ENCODE data around the gene CTSL. TPM values are rescaled to one million over a fixed set of nuclear protein-coding genes. Genes with fewer than 3 reads are reported as not detected.

CTSL gene
- total RNA-seq, 1 donor from 2014 or later: 38.6 TPM

DNA sequence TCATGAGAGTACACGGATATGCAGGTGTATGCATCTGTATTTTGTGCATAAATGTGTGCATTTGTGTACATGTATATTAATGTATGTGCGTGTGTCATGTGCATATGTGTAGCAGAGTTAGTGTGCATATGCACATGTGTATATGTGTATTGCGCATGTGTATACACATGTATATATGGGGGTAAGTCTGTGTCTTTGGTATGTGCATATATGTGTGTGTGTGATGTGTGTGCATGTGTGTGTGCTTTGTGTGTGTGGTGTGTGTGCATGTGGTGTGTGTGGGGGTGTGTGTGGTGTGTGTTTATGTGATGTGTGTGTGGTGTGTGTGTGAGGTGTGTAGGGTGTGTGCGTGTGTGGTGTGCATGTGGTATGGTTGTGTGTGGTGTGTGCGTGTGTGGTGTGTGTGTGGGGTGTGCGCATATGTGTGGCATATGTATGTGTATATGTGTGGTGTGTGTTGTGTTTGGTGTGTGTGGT, 13.1 kb upstream of the CTSL start:
- H3K4me1 Mint-ChIP-seq (ENCODE audit: low read depth): peaks cover 7% of the 10 kb centered on the region
- H3K4me3 Mint-ChIP-seq (ENCODE audit: low read depth): no peak overlapping the region
- no peaks in the 10 kb centered on the region for H3K9me3 Mint-ChIP-seq (ENCODE audit: low read depth)
- no peaks in the 10 kb centered on the region for H3K27me3 Mint-ChIP-seq
- DNase-seq (ENCODE audit: low spot score, unreplicated experiment): no peak
- H3K27ac Mint-ChIP-seq: no peak overlapping the region
- peaks cover 3% of the 10 kb centered on the region for H3K36me3 Mint-ChIP-seq (ENCODE audit: insufficient read depth)
- TF ChIP-seq, protein P1, sequence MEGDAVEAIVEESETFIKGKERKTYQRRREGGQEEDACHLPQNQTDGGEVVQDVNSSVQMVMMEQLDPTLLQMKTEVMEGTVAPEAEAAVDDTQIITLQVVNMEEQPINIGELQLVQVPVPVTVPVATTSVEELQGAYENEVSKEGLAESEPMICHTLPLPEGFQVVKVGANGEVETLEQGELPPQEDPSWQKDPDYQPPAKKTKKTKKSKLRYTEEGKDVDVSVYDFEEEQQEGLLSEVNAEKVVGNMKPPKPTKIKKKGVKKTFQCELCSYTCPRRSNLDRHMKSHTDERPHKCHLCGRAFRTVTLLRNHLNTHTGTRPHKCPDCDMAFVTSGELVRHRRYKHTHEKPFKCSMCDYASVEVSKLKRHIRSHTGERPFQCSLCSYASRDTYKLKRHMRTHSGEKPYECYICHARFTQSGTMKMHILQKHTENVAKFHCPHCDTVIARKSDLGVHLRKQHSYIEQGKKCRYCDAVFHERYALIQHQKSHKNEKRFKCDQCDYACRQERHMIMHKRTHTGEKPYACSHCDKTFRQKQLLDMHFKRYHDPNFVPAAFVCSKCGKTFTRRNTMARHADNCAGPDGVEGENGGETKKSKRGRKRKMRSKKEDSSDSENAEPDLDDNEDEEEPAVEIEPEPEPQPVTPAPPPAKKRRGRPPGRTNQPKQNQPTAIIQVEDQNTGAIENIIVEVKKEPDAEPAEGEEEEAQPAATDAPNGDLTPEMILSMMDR (IDR thresholded peaks at IDR 0.05; ENCODE audit: unreplicated experiment): no peak

DNA sequence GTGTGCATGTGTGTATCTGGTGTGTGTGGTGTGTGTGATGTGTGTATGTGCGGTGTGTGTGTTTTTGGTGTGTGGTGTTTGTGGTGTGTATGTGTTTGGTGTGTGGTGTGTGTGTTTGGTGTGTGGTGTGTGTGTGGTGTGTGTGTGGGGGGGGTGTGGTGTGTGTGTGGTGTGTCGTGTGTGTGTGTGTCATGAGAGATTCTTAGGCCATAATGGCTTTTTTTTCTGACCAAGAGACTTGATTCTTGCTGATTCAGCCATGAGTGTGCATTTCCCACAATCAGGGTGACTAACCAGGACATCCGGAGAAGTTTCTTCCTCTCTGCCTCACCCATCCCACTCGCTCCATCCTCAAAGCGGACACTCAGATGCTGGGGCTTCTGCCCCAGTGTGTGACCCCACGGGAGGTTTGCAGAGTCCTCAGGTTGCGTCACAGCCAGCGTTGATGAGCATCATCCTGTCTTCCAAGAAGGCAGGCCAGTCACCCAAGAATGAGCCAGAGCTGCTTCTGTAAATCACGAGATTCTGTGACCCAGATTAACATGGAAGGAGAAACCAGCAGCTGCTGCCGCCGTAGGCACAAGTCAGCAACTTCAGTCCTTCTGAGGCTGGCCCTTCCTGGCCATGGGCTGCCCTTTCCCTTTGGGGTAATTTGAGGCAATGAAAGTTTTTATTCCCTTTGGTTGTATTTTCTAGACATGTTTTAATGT, 12.5 kb upstream of the CTSL start:
- Mint-ChIP-seq H3K4me1 (ENCODE audit: low read depth) (peaks cover 7% of the 10 kb centered on the region), H3K27ac (peak overlapping the region; percentile 74), H3K4me3 (ENCODE audit: low read depth) (no peak overlapping the region), H3K27me3 (peaks cover 1% of the 10 kb centered on the region), H3K9me3 (ENCODE audit: low read depth) (no peaks in the 10 kb centered on the region), H3K36me3 (ENCODE audit: insufficient read depth) (peaks cover 3% of the 10 kb centered on the region)
- DNase-seq (ENCODE audit: low spot score, unreplicated experiment): no peak
- TF ChIP-seq, protein P1 (IDR thresholded peaks at IDR 0.05; ENCODE audit: unreplicated experiment): no peak

DNA sequence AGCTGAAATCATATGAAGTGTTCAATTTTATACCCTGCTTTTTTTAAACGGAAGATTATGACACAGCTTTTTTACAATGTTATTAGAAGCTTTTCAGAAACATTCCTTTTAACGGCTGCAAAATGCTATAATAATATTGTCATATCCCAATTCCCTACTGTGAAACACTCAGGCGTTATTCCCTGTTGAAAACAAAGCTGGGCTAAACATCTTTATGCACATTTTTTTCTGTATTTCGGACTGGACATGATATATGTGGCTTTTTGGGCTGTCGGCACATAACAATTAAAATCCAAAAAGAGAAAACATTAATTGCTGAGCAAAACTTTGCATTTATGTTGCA, 12.0 kb upstream of the CTSL start:
- Mint-ChIP-seq H3K27ac (no peak overlapping the region), H3K36me3 (ENCODE audit: insufficient read depth) (no peaks in the 10 kb centered on the region), H3K9me3 (ENCODE audit: low read depth) (no peaks in the 10 kb centered on the region), H3K4me1 (ENCODE audit: low read depth) (peaks cover 7% of the 10 kb centered on the region), H3K27me3 (peaks cover 2% of the 10 kb centered on the region), H3K4me3 (ENCODE audit: low read depth) (no peak overlapping the region)
- DNase-seq (ENCODE audit: low spot score, unreplicated experiment): no peak
- TF ChIP-seq, protein P1 (IDR thresholded peaks at IDR 0.05; ENCODE audit: unreplicated experiment): no peak

DNA sequence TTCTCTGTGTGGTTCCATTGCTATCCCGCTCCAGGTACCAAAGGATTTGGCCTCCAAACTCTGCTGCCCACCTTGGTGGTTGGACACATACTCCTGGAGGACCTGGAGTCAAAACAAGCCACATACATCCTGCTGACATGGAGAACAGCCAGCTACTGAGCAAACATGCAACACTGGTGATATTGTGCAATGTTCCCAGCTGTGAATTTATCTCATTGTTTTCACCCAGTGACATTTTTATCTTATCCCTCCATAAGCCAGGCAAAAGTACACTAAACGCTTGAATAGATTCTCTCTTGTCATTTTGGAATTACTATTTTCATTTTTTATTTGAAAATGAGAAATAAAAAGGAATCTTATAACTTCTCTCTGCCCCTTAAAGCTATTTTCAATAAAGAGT, 11.1 kb upstream of the CTSL start:
- no peak for DNase-seq (ENCODE audit: low spot score, unreplicated experiment)
- Mint-ChIP-seq H3K27ac (peak overlapping the region; percentile 87), H3K27me3 (peaks cover 2% of the 10 kb centered on the region), H3K4me3 (ENCODE audit: low read depth) (no peak overlapping the region), H3K4me1 (ENCODE audit: low read depth) (peaks cover 7% of the 10 kb centered on the region), H3K9me3 (ENCODE audit: low read depth) (no peaks in the 10 kb centered on the region), H3K36me3 (ENCODE audit: insufficient read depth) (no peaks in the 10 kb centered on the region)
- TF ChIP-seq, protein P1 (IDR thresholded peaks at IDR 0.05; ENCODE audit: unreplicated experiment): no peak

DNA sequence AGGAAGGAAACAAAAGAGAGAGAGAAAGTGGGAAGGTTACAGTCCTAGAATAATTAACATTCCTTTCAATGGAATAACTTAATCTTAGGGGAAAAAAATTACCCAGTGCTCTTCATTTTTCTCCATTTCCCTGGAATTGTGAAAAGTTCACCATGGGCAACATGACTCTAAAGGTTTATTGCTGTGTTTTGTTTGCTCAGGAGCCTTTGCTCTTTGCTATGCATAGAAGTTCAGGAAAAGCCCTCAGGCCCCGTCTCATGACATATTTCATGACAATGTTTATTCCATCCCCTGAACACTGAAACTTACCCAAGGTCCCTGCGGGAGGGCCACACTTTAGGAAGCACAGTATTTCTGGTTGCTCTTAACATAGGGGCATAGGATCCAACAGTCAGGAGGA, 9.8 kb upstream of the CTSL start:
- Mint-ChIP-seq H3K4me1 (ENCODE audit: low read depth) (peaks cover 7% of the 10 kb centered on the region), H3K36me3 (ENCODE audit: insufficient read depth) (no peaks in the 10 kb centered on the region), H3K27me3 (peaks cover 11% of the 10 kb centered on the region), H3K4me3 (ENCODE audit: low read depth) (no peak overlapping the region), H3K27ac (no peak overlapping the region), H3K9me3 (ENCODE audit: low read depth) (no peaks in the 10 kb centered on the region)
- DNase-seq (ENCODE audit: low spot score, unreplicated experiment): no peak
- TF ChIP-seq, protein P1 (IDR thresholded peaks at IDR 0.05; ENCODE audit: unreplicated experiment): no peak

All from progenitor cell of endocrine pancreas (in vitro differentiated cells).